Limb (tissue), 2 donors: ENCODE data around the gene SHLD1.
"Not testable (repeated sequence)": the region's sequence is repeated elsewhere in the genome, so short reads cannot be mapped to it uniquely, and the experiment has no call there.

ENCODE experiments used
- DNase-seq, 2 donors: peaks; one replicate each; pipeline ENCODE4 v3.0.0-alpha.2; 2016; ENCODE audit errors: extremely low spot score in 2 of 2

Gene SHLD1

DNA sequence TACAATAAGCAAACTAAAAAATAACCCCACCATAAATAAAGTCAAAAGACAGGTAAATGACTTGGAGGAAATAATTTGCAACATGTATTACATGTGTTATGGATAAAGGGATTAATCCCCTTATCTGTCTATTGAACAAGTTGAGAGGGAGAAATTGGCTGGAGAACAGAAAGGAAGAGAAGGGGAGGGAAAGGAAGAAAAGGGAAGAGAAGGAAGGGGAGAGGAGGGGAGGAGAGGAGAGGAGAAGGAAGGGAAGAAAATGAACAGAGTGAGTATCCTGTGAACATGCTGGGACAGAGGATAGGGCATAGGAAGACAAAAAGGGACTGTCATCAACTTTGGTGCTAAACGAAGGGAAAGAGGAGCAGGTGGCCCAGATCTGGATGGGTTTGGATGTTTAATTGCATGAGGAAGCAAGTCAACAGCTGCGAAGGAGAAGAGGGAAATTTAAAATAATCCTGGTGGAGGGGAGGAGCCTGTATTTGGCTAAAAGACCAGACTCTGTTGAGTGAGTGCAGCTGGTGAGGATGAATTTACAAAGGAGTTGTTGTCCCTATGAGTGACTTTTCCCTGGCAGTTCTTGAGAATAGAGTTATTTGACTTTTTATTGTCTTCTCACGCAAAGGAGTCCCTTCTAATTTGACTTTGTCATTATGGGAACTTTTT lies 14.2 kb upstream of the SHLD1 start:
- DNase-seq, result peak in 1 of 2 donors; percentile 74

DNA sequence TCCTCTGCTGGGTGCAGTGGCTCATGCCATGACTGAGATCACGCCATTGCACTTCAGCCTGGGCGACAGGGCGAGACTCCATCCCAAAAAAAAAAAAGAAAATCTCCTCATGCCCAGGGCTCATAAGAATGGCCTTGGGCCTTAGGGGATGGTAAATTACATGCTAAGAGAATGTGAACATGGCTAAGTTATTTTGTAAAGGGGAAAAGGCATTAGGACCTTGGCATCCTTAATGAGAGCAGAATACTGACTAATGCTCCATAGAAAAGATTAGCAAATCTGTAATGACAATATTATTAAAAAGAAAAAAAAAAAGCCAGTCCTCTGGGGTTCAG lies 12.6 kb upstream of the SHLD1 start:
- no peak for DNase-seq

DNA sequence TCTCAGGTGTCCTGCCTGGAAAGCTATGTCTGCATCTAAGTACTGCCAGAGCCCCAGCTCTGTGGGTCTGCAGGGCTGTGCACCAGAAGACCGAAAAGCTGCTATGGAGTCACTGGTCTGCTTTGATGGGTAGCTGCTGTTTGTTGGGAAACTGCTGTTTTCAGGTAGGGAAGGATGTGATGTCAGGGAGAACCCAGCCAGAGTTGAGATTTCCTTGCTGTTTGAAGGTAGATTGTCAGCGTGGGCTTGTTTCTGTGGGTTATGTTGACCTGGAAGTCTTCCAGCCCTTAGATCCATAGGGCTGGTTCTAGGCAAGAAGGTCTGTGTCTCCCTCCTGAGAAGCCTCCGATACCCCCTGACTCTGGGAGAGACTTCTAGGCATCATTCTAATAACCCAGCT lies 12.2 kb upstream of the SHLD1 start:
- no peak for DNase-seq

DNA sequence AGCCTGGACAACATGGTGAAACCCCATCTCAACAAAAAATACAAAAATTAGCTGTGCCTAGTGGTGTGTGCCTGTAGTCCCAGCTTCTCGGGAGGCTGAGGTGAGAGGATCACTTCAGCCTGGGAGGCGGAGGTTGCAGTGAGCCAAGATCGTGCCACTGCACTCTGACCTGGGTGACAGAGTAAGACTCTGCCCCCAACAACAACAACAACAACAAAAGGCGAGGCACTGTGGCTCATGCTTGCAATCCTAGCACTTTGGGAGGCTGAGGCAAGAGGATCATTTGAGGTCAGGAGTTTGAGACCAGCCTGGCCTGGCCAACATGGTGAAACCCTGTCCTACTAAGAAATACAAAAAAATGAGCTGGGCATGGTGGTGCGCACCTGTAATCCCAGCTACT lies 9.6 kb upstream of the SHLD1 start:
- DNase-seq, result not testable (repeated sequence)

DNA sequence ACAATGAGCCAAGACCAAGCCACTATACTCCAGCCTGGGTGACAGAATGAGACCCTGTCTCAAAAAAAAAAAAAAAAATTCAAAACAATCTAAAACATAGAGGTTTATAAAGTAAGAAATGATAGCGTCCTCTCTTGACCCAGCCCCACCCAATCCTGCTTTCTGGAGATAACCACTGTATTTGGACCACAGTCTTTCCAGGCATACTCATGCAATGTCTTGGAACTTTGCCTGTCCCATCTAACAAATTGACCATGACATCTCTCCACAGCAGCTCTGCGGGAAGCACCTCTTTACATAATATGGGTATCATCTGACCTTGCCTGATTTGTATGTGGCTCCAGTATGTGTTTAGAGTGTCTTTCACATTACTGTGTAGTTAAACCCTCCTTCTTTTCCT lies 9.1 kb upstream of the SHLD1 start:
- no peak for DNase-seq

DNA sequence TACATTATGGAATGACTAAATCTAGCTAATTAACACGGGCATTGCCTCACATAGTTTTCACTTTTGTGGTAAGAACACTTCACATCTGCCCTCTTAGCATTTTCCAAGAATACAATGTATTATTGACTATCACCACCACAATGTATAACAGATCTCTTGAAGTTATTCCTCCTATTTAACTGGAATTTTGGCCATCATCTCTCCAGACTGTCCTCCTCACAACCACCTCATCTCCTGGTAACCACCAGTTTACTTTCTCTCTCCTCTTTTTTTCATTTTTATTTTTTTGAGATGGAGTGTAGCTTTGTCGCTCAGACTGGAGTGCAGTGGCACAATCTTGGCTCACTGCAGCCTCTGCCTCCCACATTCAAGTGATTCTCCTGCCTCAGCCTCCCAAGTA lies 8.2 kb upstream of the SHLD1 start:
- DNase-seq, result no peak

DNA sequence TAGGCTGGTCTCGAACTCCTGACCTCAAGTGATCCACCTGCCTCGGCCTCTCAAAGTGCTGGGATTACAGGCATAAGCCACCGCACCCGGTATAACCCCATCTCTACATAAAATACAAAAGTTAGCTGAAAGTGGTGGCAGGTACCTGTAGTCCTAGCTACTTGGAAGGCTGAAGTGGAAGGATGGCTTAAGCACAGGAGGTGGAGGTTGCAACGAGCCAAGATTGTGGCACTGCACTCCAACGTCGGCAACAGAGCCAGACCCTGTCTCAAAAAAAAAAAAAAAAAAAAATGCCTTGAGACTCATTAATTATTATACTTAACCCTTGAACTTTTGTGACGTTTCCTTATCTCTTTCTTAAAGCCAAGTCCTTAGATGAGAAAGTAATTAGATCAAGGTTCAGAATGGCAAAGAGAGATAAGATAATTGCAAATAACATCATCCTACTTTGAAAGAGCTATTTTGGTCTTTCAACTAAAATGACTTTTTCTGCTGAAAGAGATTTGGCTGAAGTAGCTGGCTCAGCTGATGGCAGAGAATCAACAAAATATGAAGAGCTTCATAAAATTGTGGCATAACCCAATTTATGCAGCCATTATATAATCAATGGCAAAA lies 4.7 kb upstream of the SHLD1 start:
- DNase-seq, result no peak

DNA sequence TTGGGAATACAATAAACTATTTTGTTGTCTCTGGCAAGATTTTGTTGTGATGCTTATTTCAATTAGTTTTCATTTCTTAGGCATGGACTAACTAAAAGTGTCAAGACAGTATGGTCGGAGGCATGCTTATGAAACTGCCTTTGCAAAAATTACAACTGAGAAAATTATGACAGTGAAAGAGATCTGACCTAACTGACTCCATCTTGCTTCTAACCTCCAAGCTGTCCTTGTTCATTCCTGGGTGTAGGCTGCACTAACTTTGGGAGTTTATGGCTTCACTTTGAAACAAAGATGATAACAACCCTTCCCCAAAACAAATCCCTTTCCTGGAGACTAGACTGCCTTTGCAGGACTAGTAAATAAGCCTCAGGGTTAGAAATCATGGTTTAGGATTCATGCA lies 4.1 kb upstream of the SHLD1 start:
- DNase-seq, result no peak

DNA sequence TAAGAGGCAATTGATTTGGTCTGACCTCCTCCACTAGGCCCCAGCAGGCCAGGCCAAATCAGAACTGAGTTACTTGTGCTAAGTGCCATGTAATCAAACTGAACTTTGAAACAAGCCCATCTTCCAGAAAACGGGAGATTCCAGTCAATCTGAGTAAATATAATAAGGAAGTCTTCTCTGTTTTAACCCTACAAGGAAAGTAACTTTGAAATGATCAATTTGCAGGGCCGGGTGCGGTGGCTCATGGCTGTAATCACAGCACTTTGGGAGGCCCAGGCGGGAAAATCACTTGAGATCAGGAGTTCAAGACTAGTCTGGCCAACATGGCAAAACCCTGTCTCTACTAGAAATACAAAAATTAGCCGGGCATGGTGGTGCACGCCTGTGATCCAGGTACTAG lies 2.0 kb upstream of the SHLD1 start:
- no peak for DNase-seq

DNA sequence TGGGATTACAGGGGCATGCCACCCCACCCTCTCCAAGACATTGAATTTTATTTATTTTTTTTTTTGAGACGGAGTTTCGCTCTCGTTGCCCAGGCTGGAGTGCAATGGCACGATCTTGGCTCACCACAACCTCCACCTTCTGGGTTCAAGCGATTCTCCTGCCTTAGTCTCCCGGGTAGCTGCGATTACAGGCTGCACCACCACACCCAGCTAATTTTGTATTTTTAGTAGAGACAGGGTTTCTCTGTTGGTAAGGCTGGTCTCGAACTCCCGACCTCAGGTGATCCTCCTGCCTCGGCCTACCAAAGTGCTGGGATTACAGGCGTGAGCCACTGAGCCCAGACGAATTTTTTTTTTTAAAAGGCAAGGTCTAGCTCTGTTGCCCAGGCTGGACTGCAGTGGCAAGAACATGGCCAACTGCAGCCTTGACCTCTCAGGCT lies 669 bp upstream of the SHLD1 start:
- not testable (repeated sequence) for DNase-seq

DNA sequence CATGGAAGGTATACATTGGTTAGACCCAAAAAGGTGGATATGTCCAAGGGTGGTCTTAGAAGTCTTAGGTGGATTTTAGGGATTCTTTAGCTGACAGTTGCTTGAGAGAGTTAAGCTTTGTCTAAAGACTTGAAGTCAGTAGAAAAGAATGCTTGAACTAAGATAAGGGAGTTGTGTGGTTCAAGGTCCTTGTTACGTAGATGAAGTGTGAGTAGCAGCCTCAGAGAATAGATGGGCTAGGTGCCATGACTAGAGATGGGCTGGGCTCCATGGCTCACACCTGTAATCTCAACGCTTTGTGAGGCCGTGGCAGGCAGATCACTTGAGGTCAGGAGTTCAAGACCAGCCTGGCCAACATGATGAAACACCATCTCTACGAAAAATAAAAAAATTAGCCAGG lies 1.7 kb downstream of the SHLD1 start:
- DNase-seq, result no peak

DNA sequence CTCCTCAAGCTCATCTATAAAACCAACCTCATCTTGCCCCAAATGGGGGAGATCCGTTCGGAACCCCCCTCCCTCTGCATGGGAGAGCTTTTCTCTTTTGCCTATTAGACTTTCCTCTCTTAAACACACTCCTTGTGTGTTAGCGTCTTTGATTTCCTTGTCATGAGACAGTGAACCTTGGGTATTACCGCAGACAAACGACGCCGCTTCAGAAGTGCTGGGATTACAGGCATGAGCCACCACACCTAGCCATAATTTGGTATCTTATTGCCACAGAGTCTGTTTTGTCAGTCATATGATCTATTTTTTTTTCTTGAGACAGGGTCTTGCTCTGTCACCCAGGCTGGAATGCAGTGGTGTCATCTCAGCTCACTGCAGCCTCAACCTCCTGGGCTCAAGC lies 3.6 kb downstream of the SHLD1 start:
- DNase-seq, result no peak

DNA sequence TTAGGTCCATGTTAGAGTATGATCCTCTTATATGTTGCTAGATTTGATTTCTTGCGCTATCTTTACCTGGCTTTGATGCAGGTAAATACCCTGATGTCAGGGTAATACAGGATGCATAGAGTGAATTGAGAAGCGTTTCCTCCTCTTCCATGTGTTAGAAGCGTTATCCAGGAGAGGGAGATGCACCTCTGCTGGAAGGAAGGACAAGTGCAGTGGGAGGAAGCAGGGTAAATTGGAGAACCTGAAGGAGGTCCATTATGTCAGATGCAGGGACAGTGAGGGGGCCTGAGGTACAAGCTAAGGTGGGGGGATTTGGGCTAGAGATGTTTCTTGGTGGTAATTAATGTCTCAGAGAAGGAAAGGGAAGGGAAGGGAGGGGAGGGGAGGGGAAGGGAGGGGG lies 7.7 kb downstream of the SHLD1 start:
- DNase-seq, result no peak

DNA sequence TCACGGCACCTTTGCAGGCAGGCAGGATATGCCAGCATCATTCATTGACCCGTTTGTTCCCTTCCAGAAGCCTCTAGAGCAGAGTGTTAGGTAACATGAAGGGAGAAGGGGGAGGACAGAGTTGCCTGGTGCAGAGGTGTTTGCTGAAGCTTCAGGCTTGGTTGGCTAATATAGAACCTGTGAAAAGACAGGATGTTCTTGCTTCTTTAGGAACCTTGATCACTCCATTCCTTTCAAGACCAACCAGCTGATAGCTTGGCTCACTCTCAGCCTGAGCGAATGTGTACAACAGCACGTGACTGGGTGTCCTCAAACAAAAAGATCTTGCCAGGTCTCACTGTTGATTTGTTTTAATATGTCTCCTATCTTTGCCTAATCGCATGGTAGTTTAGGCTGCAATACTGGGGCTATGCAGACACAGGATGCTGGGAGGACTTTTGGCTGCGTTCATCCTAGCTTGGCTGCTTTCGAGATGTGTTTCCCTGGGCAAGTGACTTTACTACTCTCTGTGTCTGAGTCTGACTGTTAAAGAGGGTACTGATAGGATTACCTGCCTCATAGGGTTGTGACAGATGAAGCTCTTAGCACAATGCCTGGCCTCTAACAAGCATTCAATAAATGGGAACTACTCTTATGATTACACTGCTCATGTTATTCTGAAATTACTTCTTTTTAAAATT lies 16.0 kb downstream of the SHLD1 start:
- DNase-seq, result no peak

DNA sequence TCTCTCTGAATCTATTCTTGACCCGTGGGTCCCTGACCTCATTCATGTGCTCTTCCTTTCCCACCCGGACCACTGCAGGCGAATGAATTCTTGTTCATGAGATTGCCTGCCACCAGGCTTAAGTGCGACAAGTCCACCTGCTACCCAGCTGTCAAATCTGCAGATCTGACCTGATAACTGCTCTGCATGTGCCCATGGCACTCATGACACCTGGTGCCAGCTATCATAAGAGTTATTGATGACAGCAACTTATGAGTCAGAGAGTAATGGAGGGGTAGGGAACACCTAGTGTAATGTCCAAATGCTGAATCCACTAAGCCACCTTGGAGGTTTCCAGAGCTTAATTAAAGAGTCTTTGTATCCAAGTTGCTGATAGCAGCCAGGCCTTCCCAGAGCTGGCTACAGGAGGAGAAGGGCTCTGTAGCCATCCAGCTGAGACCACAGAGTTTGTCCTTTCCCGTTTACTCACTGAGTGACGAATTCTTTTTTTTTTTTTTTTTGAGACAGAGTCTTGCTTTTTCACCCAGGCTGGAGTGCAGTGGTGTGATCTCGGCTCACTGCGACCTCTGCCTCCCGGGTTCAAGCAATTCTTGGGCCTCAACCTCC lies 17.4 kb downstream of the SHLD1 start:
- DNase-seq, result peak in 1 of 2 donors; percentile 24

DNA sequence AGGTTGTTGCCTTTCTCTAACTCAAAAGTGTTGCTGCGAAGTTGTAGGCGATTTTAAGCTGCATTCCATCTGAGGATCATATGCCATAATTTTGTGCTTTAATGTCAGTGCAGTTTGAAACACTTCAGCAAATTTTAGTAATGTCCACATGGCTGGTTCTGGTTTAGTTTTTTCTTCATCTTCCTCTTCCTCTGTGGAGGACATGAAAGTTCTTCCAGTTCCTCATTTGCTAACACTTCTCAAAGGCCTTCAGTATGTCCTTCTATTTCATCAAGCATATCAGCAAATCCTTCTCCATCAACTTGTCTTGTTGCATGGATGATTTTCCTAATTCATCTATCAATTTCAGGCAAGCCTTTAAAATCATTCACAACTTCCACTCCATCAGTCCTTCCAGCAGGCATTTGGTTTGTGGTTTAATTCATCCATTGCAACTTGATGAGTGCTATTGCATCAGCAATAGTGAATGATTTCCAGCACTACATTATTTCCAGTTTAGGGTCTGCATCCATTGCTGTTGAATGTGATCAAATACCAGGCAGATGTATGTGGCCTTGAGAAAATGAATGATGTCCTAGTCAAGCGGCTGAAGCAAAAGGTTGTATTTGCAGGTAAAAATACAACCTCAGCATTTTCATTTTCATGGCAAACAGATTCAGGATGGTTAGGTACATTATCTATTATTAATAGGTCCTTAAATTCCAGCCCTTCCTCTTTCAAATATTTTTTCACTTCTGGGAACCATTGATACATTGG lies 20.2 kb downstream of the SHLD1 start:
- no peak for DNase-seq

DNA sequence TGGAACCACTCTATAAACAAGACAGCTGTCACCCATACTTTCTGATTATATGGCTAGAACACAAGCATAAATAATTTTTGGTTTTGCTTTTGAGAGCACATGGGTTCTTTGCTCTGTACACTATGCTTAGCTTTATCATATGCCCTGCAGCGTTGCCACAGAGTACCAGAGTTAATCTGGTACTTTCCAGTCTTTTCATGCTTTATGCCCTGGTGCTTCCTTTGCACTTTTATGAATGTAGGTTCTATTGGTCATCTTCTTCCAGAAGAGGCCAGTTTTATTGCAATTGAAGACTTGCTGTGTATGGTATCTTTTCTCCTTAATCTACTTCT lies 20.8 kb downstream of the SHLD1 start:
- DNase-seq, result no peak

DNA sequence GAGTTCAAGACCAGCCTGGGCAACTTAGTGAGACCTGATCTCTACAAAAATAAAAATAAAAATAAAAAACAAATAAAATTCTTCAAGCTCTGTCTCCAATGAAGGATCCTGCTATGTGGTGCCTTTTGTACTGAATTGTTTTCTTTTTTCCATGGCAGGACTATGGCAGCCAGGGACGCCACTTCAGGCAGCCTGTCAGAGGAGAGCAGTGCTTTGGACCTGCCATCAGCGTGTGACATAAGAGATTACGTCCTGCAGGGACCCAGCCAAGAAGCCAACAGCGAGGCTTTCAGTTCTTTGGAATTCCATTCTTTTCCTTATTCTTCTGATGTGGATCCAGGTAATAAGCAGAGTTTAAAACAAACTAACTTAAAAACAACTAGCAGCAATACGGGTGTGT lies 22.5 kb downstream of the SHLD1 start:
- DNase-seq, result no peak

DNA sequence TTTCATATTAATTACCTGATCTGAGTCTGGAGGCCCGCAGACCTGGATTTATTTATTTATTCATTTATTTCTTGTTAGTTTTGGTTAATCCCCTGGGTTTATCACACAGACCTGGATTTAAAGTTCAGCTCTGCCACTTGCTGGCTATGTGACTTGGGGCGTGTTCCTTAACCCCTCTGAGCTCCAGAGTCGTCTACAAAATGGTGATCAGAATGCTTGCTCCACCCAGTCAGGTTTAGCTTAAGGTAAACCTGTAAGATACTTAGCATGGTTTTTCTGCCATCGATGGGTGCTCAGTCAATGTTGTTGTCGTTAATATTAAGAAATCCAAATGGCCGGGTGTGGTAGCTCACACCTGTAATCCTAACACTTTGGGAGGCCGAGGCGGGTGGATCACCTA lies 23.4 kb downstream of the SHLD1 start:
- no peak for DNase-seq

DNA sequence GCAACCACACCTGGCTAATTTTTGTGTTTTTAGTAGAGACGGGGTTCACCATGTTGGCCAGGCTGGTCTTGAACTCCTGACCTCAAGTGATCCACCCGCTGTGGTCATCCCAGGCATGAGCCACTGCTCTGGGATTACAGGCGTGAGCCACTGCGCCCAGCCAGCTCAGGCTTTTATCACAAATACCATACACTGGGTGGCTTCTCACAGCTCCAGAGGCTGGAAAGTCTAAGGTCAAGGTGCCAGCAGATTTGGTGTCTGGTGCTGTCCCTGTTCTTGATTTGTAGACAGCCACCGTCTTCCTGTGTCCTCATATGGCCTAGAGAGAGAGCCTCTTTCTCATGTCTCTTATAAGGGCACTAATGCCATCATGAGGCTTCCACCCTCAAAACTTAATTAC lies 25.9 kb downstream of the SHLD1 start:
- no peak for DNase-seq

DNA sequence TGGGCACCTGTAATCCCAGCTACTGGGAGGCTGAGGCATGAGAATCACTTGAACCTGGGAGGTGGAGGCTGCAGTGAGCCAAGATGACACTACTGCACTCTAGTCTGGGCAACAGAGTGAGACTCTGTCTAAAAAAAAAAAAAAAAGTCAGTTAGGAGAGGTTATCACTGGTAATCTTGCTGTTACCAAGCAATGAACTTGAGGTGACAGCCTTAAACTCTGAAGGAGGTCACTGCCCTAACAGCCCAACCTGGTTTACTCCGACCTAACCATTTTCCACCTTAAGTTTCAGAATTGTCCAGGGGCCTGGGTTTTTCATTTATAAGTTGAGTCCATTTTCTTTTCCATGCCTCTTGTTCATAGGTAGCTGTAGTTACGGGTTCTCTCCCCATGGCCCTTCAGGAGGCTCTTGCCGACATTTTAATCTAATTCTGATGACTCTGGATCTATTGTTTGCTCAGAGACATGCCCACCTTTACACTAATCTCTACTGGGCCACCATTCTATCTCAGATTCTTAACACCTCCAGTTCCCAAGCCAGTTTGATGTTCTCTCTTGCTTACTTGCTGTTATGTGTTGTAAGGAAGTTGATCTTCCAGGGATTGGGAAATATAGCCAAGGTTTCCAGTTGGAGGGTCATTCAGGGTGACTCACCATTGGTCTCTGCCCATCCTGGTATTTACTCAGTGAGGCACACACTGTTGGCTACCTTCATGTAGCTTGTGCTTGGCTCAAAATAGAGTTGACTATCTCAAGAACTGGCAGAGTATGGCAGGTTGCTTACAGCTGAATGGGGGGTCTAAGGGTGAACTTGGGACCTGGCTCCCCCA lies 29.1 kb downstream of the SHLD1 start:
- no peak for DNase-seq
